Loucy (cell line): Measurements from ENCODE around the gene C22orf23.

Experiments
- H2AFZ ChIP-seq: fragments of 200-600 bp; sonication (generic); 2 replicates; pipeline ENCODE4 v1.6.0; 2016; ENCODE audit warnings: antibody characterized with exemption, mild to moderate bottlenecking, low read length, moderate library complexity
- H3F3A ChIP-seq: fragments of 200-600 bp; 2 replicates; pipeline ENCODE4 v1.6.0; 2016; ENCODE audit warnings: antibody characterized with exemption, low read depth, mild to moderate bottlenecking
- H3K27me3 ChIP-seq: fragments of 200-600 bp; sonication (generic); 2 replicates; pipeline ENCODE4 v1.6.1; 2014; ENCODE audit warnings: low read length, mild to moderate bottlenecking; ENCODE audit not compliant: insufficient read depth, poor library complexity, severe bottlenecking
- H3K36me3 ChIP-seq: fragments of 200-600 bp; sonication (generic); 2 replicates; pipeline ENCODE4 v1.6.1; 2016; ENCODE audit warnings: low read length; ENCODE audit not compliant: insufficient read depth
- H3K4me1 ChIP-seq: fragments of 200-600 bp; sonication (generic); 2 replicates; pipeline ENCODE4 v1.5.1; 2014; ENCODE audit warnings: low read length, mild to moderate bottlenecking; ENCODE audit not compliant: insufficient read depth, poor library complexity, severe bottlenecking
- H3K4me2 ChIP-seq: fragments of 200-600 bp; sonication (generic); 2 replicates; pipeline ENCODE4 v1.6.0; 2014; ENCODE audit warnings: antibody characterized with exemption, low read length, low read depth, mild to moderate bottlenecking; ENCODE audit not compliant: poor library complexity, severe bottlenecking
- H3K4me3 ChIP-seq: fragments of 200-600 bp; sonication (generic); 2 replicates; pipeline ENCODE4 v1.5.1; 2014; ENCODE audit warnings: low read length, mild to moderate bottlenecking, mixed read lengths; ENCODE audit not compliant: poor library complexity, severe bottlenecking
- H3K79me2 ChIP-seq: fragments of 200-600 bp; sonication (generic); 2 replicates; pipeline ENCODE4 v1.6.1; 2014; ENCODE audit warnings: low read length; ENCODE audit not compliant: insufficient read depth
- H3K9ac ChIP-seq: fragments of 200-600 bp; sonication (generic); 2 replicates; pipeline ENCODE4 v1.6.0; 2014; ENCODE audit warnings: mild to moderate bottlenecking, low read depth, low read length, moderate library complexity; ENCODE audit not compliant: poor library complexity, severe bottlenecking
- H3K9me2 ChIP-seq: fragments of 200-600 bp; sonication (generic); replicated peaks from 2 replicates; pipeline ENCODE4 v1.6.1; 2016; ENCODE audit warnings: low read depth, low read length, mixed read lengths
- H3K9me3 ChIP-seq: fragments of 200-600 bp; sonication (generic); 2 replicates; pipeline ENCODE4 v1.6.1; 2014; ENCODE audit warnings: mild to moderate bottlenecking, antibody characterized with exemption, low read length, low read depth; ENCODE audit not compliant: insufficient read depth
- H4K20me1 ChIP-seq: fragments of 200-600 bp; sonication (generic); 2 replicates; pipeline ENCODE4 v1.6.0; 2014; ENCODE audit warnings: antibody characterized with exemption, low read length, mild to moderate bottlenecking; ENCODE audit not compliant: insufficient read depth, poor library complexity, severe bottlenecking
- EZH2phosphoT487 ChIP-seq: fragments of 200-600 bp; IDR thresholded peaks from 2 replicates; pipeline ENCODE4 v1.6.1; 2018; ENCODE audit warnings: antibody characterized with exemption, mild to moderate bottlenecking, moderate library complexity, borderline replicate concordance
- TF ChIP-seq, protein P1 (sequence below): fragments of 200-600 bp; sonication (generic); conservative IDR thresholded peaks from 2 replicates; pipeline ENCODE4 v1.5.1; 2014; ENCODE audit warnings: mild to moderate bottlenecking, antibody characterized with exemption, low read length

C22orf23 gene

DNA sequence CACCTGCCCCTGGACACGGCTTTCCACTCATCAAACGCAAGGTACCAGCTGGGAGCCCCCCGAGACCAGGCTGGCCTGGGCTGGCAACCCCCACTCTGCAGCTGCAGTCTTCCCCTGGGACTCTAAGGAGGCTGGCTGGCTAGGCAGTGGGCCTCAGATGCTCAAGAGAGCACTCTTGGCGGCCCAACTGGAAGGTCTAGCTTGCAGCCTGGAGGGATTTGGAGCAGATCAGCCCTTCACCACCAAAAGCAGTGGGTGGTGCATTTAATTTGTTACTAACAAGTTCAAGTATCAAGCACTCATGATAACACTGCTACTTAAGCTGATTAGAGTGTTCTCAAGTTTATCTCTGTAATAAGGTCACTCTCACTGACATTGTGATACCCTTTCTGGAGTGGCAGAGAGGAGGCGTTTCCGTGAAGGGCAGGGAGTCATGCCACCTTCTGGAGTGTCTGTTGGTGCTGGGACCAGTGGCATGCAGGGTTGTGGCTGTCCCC is 21.5 kb downstream of the C22orf23 start:
- H4K20me1 ChIP-seq, result no peaks in the 10 kb centered on the region
- H3K4me1 ChIP-seq, result peaks cover 3% of the 10 kb centered on the region
- no peak overlapping the region for H3K4me2 ChIP-seq

DNA sequence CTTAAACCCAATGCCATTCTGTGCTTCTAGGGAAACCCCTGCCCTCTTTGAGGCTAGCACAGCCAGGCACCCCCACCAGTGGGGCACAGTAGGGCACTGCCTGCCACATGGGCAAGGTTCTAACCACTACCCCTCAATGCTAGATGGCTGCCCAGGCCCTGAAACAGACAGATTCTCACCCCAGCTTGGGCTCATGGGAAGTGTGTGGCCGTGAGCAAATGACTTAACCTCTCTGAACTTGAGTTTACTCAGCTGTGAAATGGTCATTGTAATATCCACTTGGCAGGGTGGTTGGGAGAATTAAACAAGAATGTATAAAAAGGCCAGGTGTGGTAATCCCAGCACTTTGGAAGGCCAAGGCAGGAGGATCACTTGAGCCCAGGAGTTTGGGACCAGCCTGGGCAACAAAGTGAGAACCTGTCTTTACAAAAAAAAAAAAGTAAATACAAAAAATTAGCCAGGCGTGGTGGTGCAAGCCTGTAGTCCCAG is 22.4 kb downstream of the C22orf23 start:
- no peaks in the 10 kb centered on the region for H3K27me3 ChIP-seq
- no peak overlapping the region for H3K4me3 ChIP-seq
- peaks cover 21% of the 10 kb centered on the region; the same call in 1 of the 2 replicates for H3K36me3 ChIP-seq
- H3K79me2 ChIP-seq, result no peaks in the 10 kb centered on the region
- peaks cover 3% of the 10 kb centered on the region for H3K4me1 ChIP-seq
- no peak overlapping the region for H2AFZ ChIP-seq
- H4K20me1 ChIP-seq, result no peaks in the 10 kb centered on the region
- H3F3A ChIP-seq, result no peaks in the 10 kb centered on the region
- no peaks in the 10 kb centered on the region for H3K9me3 ChIP-seq
- no peak overlapping the region for H3K4me2 ChIP-seq
- TF ChIP-seq, protein P1, sequence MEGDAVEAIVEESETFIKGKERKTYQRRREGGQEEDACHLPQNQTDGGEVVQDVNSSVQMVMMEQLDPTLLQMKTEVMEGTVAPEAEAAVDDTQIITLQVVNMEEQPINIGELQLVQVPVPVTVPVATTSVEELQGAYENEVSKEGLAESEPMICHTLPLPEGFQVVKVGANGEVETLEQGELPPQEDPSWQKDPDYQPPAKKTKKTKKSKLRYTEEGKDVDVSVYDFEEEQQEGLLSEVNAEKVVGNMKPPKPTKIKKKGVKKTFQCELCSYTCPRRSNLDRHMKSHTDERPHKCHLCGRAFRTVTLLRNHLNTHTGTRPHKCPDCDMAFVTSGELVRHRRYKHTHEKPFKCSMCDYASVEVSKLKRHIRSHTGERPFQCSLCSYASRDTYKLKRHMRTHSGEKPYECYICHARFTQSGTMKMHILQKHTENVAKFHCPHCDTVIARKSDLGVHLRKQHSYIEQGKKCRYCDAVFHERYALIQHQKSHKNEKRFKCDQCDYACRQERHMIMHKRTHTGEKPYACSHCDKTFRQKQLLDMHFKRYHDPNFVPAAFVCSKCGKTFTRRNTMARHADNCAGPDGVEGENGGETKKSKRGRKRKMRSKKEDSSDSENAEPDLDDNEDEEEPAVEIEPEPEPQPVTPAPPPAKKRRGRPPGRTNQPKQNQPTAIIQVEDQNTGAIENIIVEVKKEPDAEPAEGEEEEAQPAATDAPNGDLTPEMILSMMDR, result no peak
- TF ChIP-seq EZH2phosphoT487, result no peak
- no peak overlapping the region for H3K9ac ChIP-seq
- no peaks in the 10 kb centered on the region for H3K9me2 ChIP-seq

More for the DNA sequence above, 21.5 kb downstream of the C22orf23 start:
- TF ChIP-seq, protein P1, result no peak
- no peak for TF ChIP-seq EZH2phosphoT487
- no peaks in the 10 kb centered on the region for H3K27me3 ChIP-seq
- no peaks in the 10 kb centered on the region for H3K9me3 ChIP-seq
- no peak overlapping the region for H3K9ac ChIP-seq
- H3K4me3 ChIP-seq, result no peak overlapping the region
- H3F3A ChIP-seq, result no peaks in the 10 kb centered on the region
- H3K9me2 ChIP-seq, result no peaks in the 10 kb centered on the region
- H2AFZ ChIP-seq, result no peak overlapping the region
- H3K79me2 ChIP-seq, result no peaks in the 10 kb centered on the region
- H3K36me3 ChIP-seq, result peaks cover 16% of the 10 kb centered on the region; the same call in 1 of the 2 replicates

DNA sequence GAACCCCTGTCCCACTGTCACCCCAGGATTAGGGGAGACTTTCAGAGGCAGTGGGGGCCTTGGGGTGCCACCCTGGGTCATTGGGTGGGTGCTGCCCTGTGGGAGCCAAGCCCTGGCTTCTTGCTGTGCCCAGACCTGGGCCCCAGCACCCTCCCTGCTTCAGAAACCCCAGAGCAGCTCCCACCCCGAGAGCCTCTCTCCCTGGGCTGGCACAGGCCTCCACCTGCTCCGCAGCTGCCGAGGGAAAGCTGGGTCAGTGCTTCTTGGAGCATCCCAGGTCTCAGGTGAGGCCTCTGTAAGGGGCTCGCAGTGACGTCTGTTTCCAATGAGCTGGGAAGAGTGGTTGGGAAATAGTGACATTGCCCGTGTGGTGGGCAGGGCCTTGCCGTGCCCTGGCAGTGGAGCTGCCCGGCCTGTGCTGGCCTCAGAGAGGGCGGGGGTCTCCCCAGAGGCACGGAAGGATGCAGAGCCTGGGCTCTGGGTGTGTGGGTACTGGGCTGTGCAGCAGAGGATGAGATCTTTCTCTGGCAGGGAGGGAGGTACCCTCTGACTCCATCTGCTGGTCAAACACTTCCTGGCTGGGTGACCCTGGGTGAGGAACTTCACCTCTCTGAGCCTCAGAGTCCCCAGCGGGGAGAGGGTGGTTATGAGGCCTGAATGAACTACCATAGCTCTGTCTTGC is 23.0 kb downstream of the C22orf23 start:
- Histone ChIP-seq H3F3A (no peaks in the 10 kb centered on the region), H2AFZ (no peak overlapping the region), H3K9ac (no peak overlapping the region), H3K36me3 (peaks cover 27% of the 10 kb centered on the region; the same call in 1 of the 2 replicates), H3K79me2 (no peaks in the 10 kb centered on the region), H3K27me3 (no peaks in the 10 kb centered on the region), H3K4me1 (peaks cover 3% of the 10 kb centered on the region), H3K4me2 (no peak overlapping the region), H3K4me3 (no peak overlapping the region), H4K20me1 (no peaks in the 10 kb centered on the region), H3K9me3 (no peaks in the 10 kb centered on the region), H3K9me2 (no peaks in the 10 kb centered on the region)
- TF ChIP-seq, protein P1, result peak; percentile 48
- no peak for TF ChIP-seq EZH2phosphoT487
